ENCODE measurements around the gene GPR32. TPM values are rescaled to one million over a fixed set of nuclear protein-coding genes. Genes with fewer than 3 reads are reported as not detected.
A peak's percentile ranks its signal among the peaks of the same experiment; 100 is the strongest.
"Not testable (repeated sequence)": the region's sequence is repeated elsewhere in the genome, so short reads cannot be mapped to it uniquely, and the experiment has no call there.

Gene GPR32
- total RNA-seq, 2 experiments from 2014 or later = not detected

DNA sequence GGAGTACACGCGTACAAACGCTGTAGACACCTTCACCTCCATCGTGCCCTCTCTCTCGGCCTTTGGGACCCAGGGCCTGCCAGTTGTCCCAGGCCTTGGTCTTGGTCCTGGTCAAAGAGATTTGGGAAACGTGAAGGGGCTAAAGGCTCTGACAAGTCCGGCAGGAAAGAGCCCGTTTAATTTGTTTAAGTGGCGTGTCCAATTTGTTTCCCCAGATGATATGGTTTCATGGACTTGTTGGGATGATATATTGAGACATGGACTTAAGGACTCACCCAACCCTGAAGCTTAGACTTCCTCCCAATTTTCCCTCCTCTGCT is 44.4 kb upstream of the GPR32 start:
- Mint-ChIP-seq H3K27ac (no peak overlapping the region), H3K4me1 (peaks cover 24% of the 10 kb centered on the region)
- intact Hi-C loops (cut with DNase I, micrococcal nuclease) = loop anchor here (1.0 to 10.0 kb wide), 7 partner anchors 67 to 869 kb away; partner anchors contain the start of genes JOSD2 (in 1 of the 2), NR1H2 (in 1 of the 2) and POLD1 (in 1 of the 2)

DNA sequence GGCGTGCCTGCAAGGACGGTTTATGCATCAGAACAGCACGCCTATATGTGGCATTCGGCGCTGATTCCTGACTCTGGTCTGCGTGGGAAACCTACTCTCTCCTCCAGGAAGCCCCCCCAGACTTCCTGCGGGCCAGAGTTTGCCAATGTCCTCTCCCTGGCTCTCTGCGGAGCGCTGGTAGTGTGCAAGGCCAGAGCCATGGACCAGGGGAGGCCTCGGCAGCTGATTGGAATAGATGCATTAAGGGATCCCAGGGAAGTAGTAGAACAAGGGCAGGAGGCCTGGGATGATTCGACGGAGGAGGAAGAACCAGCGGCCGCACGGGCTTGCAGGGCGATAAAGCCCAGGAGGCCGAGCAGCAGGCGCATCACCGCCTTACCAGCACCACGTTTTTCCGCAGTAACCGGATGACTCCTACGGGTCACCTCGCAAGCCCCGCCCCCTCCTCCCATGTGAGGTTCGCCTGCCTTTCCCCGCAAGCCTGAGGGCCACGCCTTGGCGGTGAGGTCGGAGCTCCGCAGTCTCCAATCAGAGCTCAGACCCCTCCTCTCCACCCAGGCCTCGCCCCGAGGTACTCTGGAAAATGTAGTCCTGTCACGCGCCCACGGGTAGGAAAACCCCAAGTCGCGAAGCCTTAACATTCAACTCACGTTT is 42.1 kb upstream of the GPR32 start:
- Mint-ChIP-seq H3K4me1 (peaks cover 24% of the 10 kb centered on the region), H3K27ac (peak overlapping the region; percentile 62), H3K27me3 (peaks cover 17% of the 10 kb centered on the region), H3K9me3 (ENCODE audit: low read depth) (no peaks in the 10 kb centered on the region), H3K36me3 (ENCODE audit: low read depth) (peaks cover 2% of the 10 kb centered on the region), H3K4me3 (peak overlapping the region; percentile 35)
- ChIA-PET POLR2A (no interaction called here), CTCF (interaction anchor here (0.5 kb wide), 1 partner anchor 13 kb away, joined by 3 read pairs; no protein-coding TSS in a partner anchor)
- ATAC-seq = peak; percentile 68
- intact Hi-C loops (cut with DNase I, micrococcal nuclease) = loop anchor here in 1 of 2 experiments (1.0 to 10.0 kb wide), 2 partner anchors 380 to 867 kb away; partner anchors contain the start of gene CTU1
- DNase-seq = peak; percentile 96

More for the DNA sequence above, 44.4 kb upstream of the GPR32 start:
- Mint-ChIP-seq H3K4me3 (peak overlapping the region; percentile 80), H3K27me3 (peaks cover 26% of the 10 kb centered on the region), H3K36me3 (ENCODE audit: low read depth) (peaks cover 2% of the 10 kb centered on the region), H3K9me3 (ENCODE audit: low read depth) (no peaks in the 10 kb centered on the region)
- ATAC-seq (no peak), DNase-seq (no peak)
- ChIA-PET CTCF (no interaction called here), POLR2A (no interaction called here)

DNA sequence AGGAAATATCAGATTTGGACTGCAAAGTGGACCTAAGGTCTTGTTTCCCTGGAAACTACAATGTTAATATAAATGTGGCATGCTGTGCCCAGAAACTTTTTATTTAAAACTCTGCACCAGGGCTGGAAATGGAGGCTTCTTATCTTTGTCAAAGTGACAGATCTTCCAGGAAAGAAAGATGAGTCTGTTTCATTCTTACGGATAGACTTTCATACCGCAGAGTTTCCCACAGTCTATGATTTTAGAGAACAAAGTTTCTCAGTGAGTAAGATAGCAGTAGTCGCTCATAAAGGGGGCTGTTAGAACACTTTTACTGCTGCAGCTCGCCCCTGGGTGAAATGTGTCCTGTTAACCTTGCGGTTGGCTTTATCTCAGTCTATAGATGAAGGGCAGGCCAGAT is 40.4 kb upstream of the GPR32 start:
- peaks cover 2% of the 10 kb centered on the region for H3K36me3 Mint-ChIP-seq (ENCODE audit: low read depth)
- no peaks in the 10 kb centered on the region for H3K9me3 Mint-ChIP-seq (ENCODE audit: low read depth)
- H3K4me3 Mint-ChIP-seq = no peak overlapping the region
- ChIA-PET POLR2A (no interaction called here), CTCF (no interaction called here)
- peaks cover 20% of the 10 kb centered on the region for H3K4me1 Mint-ChIP-seq
- DNase-seq (no peak), ATAC-seq (no peak)
- H3K27me3 Mint-ChIP-seq = peaks cover 13% of the 10 kb centered on the region
- intact Hi-C loops (cut with DNase I, micrococcal nuclease) = loop anchor here in 1 of 2 experiments (10.0 kb wide), 1 partner anchor 865 kb away; no protein-coding TSS in a partner anchor
- no peak overlapping the region for H3K27ac Mint-ChIP-seq

DNA sequence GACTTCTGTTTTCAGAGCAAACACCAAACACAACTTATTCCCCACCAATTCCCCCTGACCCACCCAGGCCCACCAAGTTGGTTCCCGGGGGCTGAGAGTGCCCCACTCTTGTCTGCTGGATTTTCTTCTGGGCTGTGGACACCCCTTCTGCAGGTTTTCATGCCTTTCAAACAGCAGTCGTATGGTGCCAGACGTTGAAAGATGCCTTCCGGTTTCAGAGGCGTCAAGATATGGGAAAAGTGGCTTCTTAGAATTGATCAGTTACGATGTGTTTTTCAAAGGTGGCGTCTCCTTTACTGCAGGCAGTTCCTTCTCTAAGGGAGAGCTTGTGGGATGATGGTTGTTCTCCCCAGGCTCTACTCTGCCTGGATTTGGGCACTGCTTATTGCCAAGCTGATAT is 34.4 kb upstream of the GPR32 start:
- H3K4me3 Mint-ChIP-seq = no peak overlapping the region
- ATAC-seq (no peak), DNase-seq (no peak)
- ChIA-PET CTCF (interaction anchor here (1.2 to 1.5 kb wide), 2 partner anchors 186 to 189 kb away, joined by 3 to 5 read pairs; no protein-coding TSS in a partner anchor), POLR2A (no interaction called here)
- H3K27ac Mint-ChIP-seq = no peak overlapping the region
- H3K36me3 Mint-ChIP-seq (ENCODE audit: low read depth) = no peaks in the 10 kb centered on the region
- no peaks in the 10 kb centered on the region for H3K4me1 Mint-ChIP-seq
- no peaks in the 10 kb centered on the region for H3K9me3 Mint-ChIP-seq (ENCODE audit: low read depth)
- H3K27me3 Mint-ChIP-seq = peaks cover 33% of the 10 kb centered on the region
- intact Hi-C loops (cut with DNase I, micrococcal nuclease) = no loop called here

DNA sequence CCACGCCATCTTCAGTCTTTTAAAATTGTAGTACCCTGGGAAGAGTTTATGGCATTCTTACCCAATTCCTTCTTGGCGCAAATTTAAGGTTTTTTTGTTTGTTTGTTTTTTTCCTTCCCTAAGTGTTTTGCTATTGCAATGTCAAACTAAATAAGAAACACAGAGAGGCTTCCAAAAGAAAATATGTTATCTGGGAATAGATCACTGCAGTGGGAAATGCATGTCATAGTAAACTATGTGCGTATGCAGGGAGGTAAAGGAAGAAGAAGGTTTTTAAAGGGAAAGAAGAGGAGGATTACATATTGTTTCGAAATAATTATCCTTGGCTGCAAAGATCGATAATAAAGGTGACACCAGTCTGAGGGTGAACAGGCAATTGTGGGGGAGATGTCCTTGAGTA is 33.9 kb upstream of the GPR32 start:
- intact Hi-C loops (cut with DNase I, micrococcal nuclease) = no loop called here
- CTCF ChIA-PET = interaction anchor here (0.9 kb wide), 1 partner anchor 11 kb away, joined by 5 read pairs; no protein-coding TSS in a partner anchor

DNA sequence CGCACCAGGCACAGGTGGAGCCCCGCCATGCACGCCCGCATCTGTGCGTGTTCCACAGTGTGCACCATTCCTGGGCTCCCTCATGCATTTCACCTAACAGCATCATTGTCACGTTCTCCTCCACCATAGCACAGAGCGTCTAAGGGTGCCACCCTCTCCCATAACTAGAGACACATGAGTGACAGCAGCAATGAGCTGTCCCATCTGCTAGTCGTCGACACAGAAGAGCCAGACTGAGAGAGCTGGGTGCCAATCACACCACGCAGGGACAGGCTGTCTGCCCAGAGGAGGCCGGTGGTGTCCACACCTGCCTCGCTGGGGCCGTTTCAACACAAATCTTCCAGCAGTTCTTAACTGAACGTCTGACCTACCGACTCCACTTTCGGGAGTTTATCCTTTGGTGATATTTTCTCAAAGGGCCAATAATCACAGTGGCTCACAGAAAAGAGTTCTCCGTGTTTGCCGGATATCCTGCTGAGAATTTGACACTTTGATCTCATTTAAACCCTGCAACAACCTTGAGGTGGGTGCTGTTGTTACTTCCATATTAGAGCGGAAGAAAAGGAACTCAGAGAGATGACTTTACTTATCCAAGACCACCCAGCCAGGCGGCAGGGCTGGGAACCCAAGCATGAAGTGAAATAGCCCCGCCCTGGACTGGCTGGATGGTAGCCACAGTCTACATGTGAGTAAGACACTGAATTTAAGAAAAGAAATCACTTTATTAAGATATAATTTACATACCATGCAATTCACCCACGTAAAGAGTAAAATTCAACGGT is 30.9 kb upstream of the GPR32 start:
- no peaks in the 10 kb centered on the region for H3K36me3 Mint-ChIP-seq (ENCODE audit: low read depth)
- H3K9me3 Mint-ChIP-seq (ENCODE audit: low read depth) = no peaks in the 10 kb centered on the region
- ATAC-seq (no peak), DNase-seq (no peak)
- H3K27ac Mint-ChIP-seq = no peak overlapping the region
- H3K4me1 Mint-ChIP-seq = no peaks in the 10 kb centered on the region
- intact Hi-C loops (cut with DNase I, micrococcal nuclease) = no loop called here
- ChIA-PET CTCF (no interaction called here), POLR2A (no interaction called here)
- no peak overlapping the region for H3K4me3 Mint-ChIP-seq
- peaks cover 34% of the 10 kb centered on the region for H3K27me3 Mint-ChIP-seq

More for the DNA sequence above, 33.9 kb upstream of the GPR32 start:
- POLR2A ChIA-PET = no interaction called here
- Mint-ChIP-seq H3K27me3 (peaks cover 38% of the 10 kb centered on the region), H3K27ac (no peak overlapping the region), H3K4me3 (no peak overlapping the region), H3K36me3 (ENCODE audit: low read depth) (no peaks in the 10 kb centered on the region), H3K9me3 (ENCODE audit: low read depth) (no peaks in the 10 kb centered on the region), H3K4me1 (no peaks in the 10 kb centered on the region)
- ATAC-seq (no peak), DNase-seq (no peak)

DNA sequence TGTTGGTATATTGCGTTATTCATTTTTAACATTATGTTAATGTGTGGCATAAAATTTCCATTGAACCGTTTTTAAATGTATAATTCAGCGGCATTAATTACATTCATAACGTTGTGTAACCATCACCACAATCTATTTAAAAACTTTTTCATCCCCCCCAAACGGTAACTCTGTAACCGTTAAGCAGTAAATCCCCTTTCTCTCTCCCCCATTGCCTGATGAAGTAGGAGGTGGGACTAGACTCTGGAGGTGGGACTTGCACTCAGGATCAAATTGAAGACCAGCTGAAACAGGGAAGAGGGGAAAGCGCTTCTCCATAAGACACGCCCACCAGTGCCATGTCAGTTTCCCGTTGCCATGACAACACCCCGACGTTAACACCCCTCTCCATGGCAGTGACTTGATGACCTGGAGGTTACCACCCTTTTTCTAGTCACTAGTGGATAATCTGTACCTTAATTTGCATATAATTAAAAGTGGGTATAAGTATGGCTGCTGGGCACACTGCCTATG is 30.3 kb upstream of the GPR32 start:
- no peaks in the 10 kb centered on the region for H3K36me3 Mint-ChIP-seq (ENCODE audit: low read depth)
- intact Hi-C loops (cut with DNase I, micrococcal nuclease) = no loop called here
- DNase-seq = no peak
- no peak for ATAC-seq
- H3K9me3 Mint-ChIP-seq (ENCODE audit: low read depth) = no peaks in the 10 kb centered on the region
- peaks cover 34% of the 10 kb centered on the region for H3K27me3 Mint-ChIP-seq
- no peaks in the 10 kb centered on the region for H3K4me1 Mint-ChIP-seq
- no peak overlapping the region for H3K4me3 Mint-ChIP-seq
- POLR2A ChIA-PET = no interaction called here
- H3K27ac Mint-ChIP-seq = no peak overlapping the region
- CTCF ChIA-PET = interaction anchor here (1.3 kb wide), 1 partner anchor 182 kb away, joined by 3 read pairs; no protein-coding TSS in a partner anchor

DNA sequence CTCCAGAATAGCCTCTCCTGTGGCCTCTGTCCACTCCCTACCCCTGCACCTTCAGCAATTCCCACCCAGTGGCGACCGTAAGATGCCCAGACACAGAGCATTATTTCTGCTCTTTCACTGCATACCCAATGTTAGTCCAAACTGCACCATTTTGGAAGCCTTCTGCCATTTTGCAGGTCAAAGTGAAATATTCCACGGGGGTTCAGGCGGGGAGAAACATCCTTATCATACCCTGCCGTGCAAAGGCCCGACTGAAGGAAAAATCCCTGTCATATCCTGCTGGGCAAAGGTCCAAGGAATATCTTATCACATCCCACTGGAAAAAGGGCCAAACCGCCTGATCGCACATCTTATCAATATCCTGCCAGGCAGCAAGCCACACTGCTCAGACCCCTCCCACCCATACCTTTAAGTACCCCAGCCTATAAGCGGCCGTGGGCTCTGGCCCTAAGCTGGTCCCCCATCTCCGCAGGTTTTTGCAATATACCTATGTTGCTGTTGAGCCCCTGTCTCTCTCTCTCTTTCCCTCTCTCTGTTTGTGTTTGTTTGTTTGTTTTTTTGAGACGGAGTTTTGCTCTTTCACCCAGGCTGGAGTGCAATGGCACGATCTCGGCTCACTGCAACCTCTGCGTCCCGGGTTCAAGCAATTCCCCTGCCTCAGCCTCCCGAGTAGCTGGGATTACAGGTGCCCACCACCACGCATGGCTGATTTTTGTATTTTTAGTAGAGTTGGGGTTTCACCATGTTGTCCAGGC is 28.9 kb upstream of the GPR32 start:
- no peaks in the 10 kb centered on the region for H3K9me3 Mint-ChIP-seq (ENCODE audit: low read depth)
- ChIA-PET CTCF (interaction anchor here (0.8 to 1.3 kb wide), 2 partner anchors 72 to 181 kb away, joined by 3 read pairs; no protein-coding TSS in a partner anchor), POLR2A (no interaction called here)
- H3K4me3 Mint-ChIP-seq = no peak overlapping the region
- H3K27me3 Mint-ChIP-seq = peaks cover 34% of the 10 kb centered on the region
- DNase-seq (no peak), ATAC-seq (no peak)
- intact Hi-C loops (cut with DNase I, micrococcal nuclease) = no loop called here
- no peak overlapping the region for H3K27ac Mint-ChIP-seq
- H3K4me1 Mint-ChIP-seq = no peaks in the 10 kb centered on the region
- H3K36me3 Mint-ChIP-seq (ENCODE audit: low read depth) = no peaks in the 10 kb centered on the region

DNA sequence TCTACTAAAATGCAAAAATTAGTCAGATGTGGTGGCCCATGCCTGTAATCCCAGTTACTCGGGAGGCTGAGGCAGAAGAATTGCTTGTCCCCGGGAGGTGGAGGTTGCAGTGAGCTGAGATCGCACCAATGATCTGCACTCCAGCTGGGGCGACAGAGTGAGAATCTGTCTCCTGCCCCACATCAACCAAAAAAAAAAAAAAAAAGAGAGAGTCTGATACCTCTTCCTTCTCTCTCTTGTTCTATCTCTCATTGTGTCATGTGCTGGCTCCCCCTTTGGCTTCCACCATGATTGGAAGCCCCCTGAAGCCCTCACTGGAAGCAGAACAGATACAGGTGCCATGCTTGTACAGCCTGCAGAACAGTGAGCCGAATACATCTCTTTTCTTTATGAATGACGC is 26.7 kb upstream of the GPR32 start:
- H3K36me3 Mint-ChIP-seq (ENCODE audit: low read depth) = no peaks in the 10 kb centered on the region
- no peak overlapping the region for H3K27ac Mint-ChIP-seq
- CTCF ChIA-PET = no interaction called here
- H3K9me3 Mint-ChIP-seq (ENCODE audit: low read depth) = no peaks in the 10 kb centered on the region
- POLR2A ChIA-PET = no interaction called here
- intact Hi-C loops (cut with DNase I, micrococcal nuclease) = no loop called here
- no peak for DNase-seq
- no peak for ATAC-seq
- peaks cover 36% of the 10 kb centered on the region for H3K27me3 Mint-ChIP-seq
- H3K4me3 Mint-ChIP-seq = no peak overlapping the region
- H3K4me1 Mint-ChIP-seq = no peaks in the 10 kb centered on the region

DNA sequence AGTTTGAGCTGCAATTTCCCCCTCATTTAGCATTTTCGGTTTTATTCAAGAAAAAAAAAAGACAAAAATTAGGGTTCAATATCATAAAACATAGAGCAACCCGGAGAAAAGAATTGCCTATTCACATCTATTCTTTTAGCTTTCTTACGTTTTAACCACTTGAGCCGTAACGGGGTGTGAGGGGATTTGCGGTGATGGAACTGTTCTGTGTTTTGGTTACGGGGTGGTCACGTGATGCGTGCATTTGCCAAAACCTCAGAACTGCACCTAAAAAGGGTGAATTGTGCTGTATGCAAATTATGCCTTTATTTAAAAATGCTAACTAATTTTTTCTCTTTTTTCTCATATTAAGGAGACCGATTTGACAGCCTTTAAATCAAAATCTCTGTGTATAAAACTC is 25.0 kb upstream of the GPR32 start:
- H3K4me3 Mint-ChIP-seq = no peak overlapping the region
- H3K36me3 Mint-ChIP-seq (ENCODE audit: low read depth) = no peaks in the 10 kb centered on the region
- ChIA-PET POLR2A (no interaction called here), CTCF (no interaction called here)
- peaks cover 25% of the 10 kb centered on the region for H3K27me3 Mint-ChIP-seq
- H3K4me1 Mint-ChIP-seq = no peaks in the 10 kb centered on the region
- no peaks in the 10 kb centered on the region for H3K9me3 Mint-ChIP-seq (ENCODE audit: low read depth)
- no peak overlapping the region for H3K27ac Mint-ChIP-seq
- DNase-seq (no peak), ATAC-seq (no peak)
- intact Hi-C loops (cut with DNase I, micrococcal nuclease) = no loop called here

DNA sequence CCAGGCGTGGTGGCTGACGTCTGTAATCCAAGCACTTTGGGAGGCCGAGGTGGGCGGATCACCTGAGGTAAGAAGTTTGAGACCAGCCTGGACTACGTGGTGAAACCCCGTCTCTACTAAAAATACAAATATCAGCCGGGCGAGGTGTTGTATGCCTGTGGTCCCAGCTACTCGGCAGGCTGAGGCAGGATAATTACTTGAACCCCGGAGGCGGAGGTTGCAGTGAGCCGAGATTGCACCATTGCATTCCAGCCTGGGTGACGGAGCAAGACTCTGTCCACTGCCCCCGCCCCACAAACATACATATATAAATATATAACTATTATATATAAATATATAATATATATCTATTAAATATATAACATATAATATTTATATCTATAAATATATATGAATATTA is 23.1 kb upstream of the GPR32 start:
- H3K4me3 Mint-ChIP-seq; H3K9me3 Mint-ChIP-seq (ENCODE audit: low read depth); H3K4me1 Mint-ChIP-seq; ATAC-seq; CTCF ChIA-PET; POLR2A ChIA-PET; H3K36me3 Mint-ChIP-seq (ENCODE audit: low read depth); intact Hi-C loops (cut with DNase I, micrococcal nuclease); DNase-seq; H3K27ac Mint-ChIP-seq: not testable (repeated sequence)
- H3K27me3 Mint-ChIP-seq = peaks cover 13% of the 10 kb centered on the region

Measured in activated CD4-positive, alpha-beta T cell treated with anti-CD3 and anti-CD28 coated beads for 36 hours (primary cell).